Measurements from ENCODE around the gene RFT1. TPM values are rescaled to one million over a fixed set of nuclear protein-coding genes. Genes with fewer than 3 reads are reported as not detected.

RFT1 gene
- total and polyA plus RNA-seq, 2 of the 13 experiments (the other 11 are each of a cell fraction or from before 2014, with no cell fraction given): 23.2 to 37.0 TPM

DNA sequence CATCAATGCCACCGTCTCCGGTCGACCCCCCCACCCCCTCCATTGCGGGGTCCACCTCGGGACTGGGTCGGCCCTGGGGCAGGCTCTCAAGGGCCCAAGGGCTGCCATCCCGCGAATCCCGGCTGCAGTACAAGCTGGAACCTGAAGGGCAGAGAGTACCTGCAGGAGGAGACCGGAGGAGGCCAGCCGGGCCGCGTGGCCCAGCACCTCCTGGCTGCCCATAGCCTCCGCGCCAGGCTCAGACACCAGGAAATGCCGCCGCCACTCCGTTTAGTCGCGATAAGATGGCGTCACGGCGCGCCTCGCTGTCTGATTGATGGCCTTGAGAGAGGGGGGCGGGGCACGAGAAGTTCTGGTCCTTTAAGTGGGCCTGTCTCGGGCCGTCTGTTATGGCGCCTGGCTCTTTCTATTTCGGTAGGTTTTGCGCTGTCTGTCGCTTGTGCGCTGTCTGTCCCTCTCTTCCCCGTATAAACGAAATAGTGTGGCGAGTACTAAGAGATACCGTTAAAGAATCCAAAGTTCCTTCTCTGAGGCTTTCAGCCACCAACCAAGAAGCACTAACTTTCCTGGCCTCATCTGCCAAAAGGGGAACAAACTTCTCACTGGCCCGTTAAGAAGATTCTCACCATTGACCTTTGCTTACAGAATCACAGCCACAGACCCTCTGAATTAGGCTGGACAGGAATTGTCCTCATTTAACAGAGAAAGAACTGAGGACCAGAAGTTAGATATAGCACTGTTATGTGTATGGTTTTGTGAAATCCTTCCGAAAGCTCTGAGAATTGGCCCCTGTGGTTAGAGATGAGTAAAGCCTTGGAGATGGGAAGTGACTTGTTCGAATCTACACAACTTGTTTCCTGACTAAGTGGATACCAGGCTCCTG lies at the start of gene RFT1 (continued):
- TF ChIP-seq NAIF1 (CRISPR knock-in tag; IDR thresholded peaks at IDR 0.05; ENCODE audit: borderline replicate concordance) (peak; percentile 55; the same call in 1 of the 2 replicates), ZNF101 (CRISPR knock-in tag; IDR thresholded peaks at IDR 0.05; ENCODE audit: borderline replicate concordance, low read depth) (no peak), ETV5 (CRISPR knock-in tag; IDR thresholded peaks at IDR 0.05; ENCODE audit: borderline replicate concordance) (peak; percentile 72), ZNF552 (CRISPR knock-in tag; IDR thresholded peaks at IDR 0.05; ENCODE audit: borderline replicate concordance) (no peak; the same call in 1 of the 2 replicates), ATAD3A (CRISPR knock-in tag; IDR thresholded peaks at IDR 0.05) (no peak), SMAD1 (CRISPR knock-in tag; IDR thresholded peaks at IDR 0.05; ENCODE audit: borderline replicate concordance, low read depth) (peak; percentile 52; the same call in 1 of the 2 replicates), ZNF564 (CRISPR knock-in tag; IDR thresholded peaks at IDR 0.05) (no peak), NFIC (IDR thresholded peaks at IDR 0.05; ENCODE audit: low read length) (no peak), NR3C1 (CRISPR knock-in tag; IDR thresholded peaks at IDR 0.05) (no peak), ZNF136 (CRISPR knock-in tag; IDR thresholded peaks at IDR 0.05; ENCODE audit: low read depth) (no peak; the same call in 1 of the 2 replicates), NCOA5 (CRISPR knock-in tag; IDR thresholded peaks at IDR 0.05) (no peak), ZNF879 (CRISPR knock-in tag; IDR thresholded peaks at IDR 0.05) (0 out of 2 replicates have a peak, but pooled peaks have one; percentile 44), SAFB2 (CRISPR knock-in tag; IDR thresholded peaks at IDR 0.05; ENCODE audit: borderline replicate concordance, low read depth) (no peak; the same call in 1 of the 2 replicates), MIER3 (CRISPR knock-in tag; IDR thresholded peaks at IDR 0.05; ENCODE audit: borderline replicate concordance) (peak; percentile 87; the same call in 1 of the 2 replicates), SYNCRIP (IDR thresholded peaks at IDR 0.05; ENCODE audit: insufficient read depth, low read depth, low read length) (no peak)
- TF ChIP-seq, protein P1, sequence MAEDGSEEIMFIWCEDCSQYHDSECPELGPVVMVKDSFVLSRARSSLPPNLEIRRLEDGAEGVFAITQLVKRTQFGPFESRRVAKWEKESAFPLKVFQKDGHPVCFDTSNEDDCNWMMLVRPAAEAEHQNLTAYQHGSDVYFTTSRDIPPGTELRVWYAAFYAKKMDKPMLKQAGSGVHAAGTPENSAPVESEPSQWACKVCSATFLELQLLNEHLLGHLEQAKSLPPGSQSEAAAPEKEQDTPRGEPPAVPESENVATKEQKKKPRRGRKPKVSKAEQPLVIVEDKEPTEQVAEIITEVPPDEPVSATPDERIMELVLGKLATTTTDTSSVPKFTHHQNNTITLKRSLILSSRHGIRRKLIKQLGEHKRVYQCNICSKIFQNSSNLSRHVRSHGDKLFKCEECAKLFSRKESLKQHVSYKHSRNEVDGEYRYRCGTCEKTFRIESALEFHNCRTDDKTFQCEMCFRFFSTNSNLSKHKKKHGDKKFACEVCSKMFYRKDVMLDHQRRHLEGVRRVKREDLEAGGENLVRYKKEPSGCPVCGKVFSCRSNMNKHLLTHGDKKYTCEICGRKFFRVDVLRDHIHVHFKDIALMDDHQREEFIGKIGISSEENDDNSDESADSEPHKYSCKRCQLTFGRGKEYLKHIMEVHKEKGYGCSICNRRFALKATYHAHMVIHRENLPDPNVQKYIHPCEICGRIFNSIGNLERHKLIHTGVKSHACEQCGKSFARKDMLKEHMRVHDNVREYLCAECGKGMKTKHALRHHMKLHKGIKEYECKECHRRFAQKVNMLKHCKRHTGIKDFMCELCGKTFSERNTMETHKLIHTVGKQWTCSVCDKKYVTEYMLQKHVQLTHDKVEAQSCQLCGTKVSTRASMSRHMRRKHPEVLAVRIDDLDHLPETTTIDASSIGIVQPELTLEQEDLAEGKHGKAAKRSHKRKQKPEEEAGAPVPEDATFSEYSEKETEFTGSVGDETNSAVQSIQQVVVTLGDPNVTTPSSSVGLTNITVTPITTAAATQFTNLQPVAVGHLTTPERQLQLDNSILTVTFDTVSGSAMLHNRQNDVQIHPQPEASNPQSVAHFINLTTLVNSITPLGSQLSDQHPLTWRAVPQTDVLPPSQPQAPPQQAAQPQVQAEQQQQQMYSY (CRISPR knock-in tag; IDR thresholded peaks at IDR 0.05): 0 out of 2 replicates have a peak, but pooled peaks have one; percentile 11
- TF ChIP-seq, protein P2, sequence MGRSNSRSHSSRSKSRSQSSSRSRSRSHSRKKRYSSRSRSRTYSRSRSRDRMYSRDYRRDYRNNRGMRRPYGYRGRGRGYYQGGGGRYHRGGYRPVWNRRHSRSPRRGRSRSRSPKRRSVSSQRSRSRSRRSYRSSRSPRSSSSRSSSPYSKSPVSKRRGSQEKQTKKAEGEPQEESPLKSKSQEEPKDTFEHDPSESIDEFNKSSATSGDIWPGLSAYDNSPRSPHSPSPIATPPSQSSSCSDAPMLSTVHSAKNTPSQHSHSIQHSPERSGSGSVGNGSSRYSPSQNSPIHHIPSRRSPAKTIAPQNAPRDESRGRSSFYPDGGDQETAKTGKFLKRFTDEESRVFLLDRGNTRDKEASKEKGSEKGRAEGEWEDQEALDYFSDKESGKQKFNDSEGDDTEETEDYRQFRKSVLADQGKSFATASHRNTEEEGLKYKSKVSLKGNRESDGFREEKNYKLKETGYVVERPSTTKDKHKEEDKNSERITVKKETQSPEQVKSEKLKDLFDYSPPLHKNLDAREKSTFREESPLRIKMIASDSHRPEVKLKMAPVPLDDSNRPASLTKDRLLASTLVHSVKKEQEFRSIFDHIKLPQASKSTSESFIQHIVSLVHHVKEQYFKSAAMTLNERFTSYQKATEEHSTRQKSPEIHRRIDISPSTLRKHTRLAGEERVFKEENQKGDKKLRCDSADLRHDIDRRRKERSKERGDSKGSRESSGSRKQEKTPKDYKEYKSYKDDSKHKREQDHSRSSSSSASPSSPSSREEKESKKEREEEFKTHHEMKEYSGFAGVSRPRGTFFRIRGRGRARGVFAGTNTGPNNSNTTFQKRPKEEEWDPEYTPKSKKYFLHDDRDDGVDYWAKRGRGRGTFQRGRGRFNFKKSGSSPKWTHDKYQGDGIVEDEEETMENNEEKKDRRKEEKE (IDR thresholded peaks at IDR 0.05): no peak
- TF ChIP-seq, protein P3, sequence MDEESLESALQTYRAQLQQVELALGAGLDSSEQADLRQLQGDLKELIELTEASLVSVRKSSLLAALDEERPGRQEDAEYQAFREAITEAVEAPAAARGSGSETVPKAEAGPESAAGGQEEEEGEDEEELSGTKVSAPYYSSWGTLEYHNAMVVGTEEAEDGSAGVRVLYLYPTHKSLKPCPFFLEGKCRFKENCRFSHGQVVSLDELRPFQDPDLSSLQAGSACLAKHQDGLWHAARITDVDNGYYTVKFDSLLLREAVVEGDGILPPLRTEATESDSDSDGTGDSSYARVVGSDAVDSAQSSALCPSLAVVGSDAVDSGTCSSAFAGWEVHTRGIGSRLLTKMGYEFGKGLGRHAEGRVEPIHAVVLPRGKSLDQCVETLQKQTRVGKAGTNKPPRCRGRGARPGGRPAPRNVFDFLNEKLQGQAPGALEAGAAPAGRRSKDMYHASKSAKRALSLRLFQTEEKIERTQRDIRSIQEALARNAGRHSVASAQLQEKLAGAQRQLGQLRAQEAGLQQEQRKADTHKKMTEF (CRISPR knock-in tag; IDR thresholded peaks at IDR 0.05): peak; percentile 77
